NCI-H1436 treated with DMSO at 0.1 percent for 48 hours (cell line): ENCODE measurements around the gene DDX27.

Experiments
- DNase-seq: peaks from one replicate; lab custom pipeline; 2025; lab: John Stamatoyannopoulos, UW

The DDX27 gene

GRCh38 chr20:49278036-49278817, 59.0 kb downstream of the DDX27 start, which contains the start of gene ZNFX1:
Gene ZNFX1, minus strand, starts transcription at chr20:49278057. Its CDS starts 2,218 bp downstream, at chr20:49275839.
- DNase-seq = peak; percentile 95

DNA sequence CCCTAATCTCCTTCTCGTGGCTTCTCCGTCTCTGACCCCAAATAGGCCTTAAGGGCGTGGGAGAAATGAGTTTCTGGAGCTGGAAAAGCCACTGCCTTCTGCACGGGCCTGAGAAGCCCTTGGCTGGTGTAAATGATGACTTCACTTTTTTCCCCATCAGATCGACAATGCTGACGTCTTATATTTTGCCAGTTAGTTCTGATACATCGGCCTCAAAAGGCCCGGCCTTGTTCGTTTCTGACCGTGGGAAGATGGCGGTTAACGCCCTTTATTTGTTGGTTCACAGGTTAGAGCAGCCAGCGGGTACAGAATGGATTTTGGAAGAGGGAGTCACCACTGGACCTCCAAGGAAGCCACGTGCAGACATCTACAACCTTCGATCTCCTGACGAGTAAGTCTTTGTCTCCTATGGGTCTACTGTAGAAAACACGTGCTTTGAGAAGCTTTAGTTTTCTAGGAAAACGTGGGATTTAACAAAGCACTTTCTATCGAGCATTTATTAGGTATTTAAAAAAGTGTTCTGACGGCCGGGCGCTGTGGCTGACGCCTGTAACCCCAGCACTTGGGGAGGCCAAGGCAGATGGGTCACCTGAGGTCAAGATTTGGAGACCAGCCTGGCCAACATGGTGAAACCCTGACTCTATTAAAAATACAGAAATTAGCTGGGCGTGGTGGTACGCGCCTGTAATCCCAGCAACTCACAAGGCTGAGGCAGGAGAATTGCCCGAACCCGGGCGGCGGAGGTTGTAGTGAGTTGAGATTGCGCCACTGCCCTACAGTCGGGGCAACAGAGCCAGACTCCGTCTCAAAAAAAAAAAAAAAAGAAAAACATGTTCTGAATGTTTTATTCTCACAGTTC, 59.8 kb downstream of the DDX27 start:
- no peak for DNase-seq

GRCh38 chr20:49279677-49280462, 60.7 kb downstream of the DDX27 start:
- DNase-seq = no peak

DNA sequence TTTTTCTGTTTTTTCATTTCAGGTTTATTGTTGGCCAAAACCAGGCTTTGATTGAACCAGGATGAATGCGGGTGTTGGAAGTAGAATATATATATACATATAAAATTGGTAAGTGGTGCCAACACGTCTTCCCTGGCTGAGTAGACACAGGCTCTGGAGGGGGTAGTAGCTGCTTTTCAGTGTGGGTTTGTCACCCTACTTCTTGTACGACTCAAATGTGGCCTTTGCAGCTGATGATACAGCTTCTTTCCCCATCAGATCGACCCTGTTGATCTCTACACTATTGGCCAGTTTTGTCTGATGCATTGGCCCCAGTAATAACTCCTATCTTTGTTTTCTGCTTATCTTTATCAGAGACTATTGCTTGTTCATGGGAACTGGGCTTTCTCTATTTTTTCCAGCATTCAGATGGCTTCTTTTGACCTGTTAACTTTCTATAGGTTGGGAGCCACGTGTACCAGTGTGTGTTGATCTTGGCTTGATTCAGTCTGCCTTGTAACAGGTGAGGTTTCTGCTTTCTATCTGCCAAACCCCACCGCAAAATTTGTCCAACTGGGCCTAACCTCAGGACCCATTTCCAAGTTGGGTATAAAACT, 61.3 kb downstream of the DDX27 start:
- DNase-seq = no peak

GRCh38 chr20:49281059-49281912, 62.1 kb downstream of the DDX27 start:
- no peak for DNase-seq

- no peak for DNase-seq
Observed at GRCh38 chr20:49281913-49282467, 62.8 kb downstream of the DDX27 start.

- no peak for DNase-seq
Observed at GRCh38 chr20:49282584-49283171, 63.5 kb downstream of the DDX27 start.

GRCh38 chr20:49283176-49283702, 64.0 kb downstream of the DDX27 start:
- no peak for DNase-seq

GRCh38 chr20:49283703-49284625, 64.7 kb downstream of the DDX27 start:
- no peak for DNase-seq

DNA sequence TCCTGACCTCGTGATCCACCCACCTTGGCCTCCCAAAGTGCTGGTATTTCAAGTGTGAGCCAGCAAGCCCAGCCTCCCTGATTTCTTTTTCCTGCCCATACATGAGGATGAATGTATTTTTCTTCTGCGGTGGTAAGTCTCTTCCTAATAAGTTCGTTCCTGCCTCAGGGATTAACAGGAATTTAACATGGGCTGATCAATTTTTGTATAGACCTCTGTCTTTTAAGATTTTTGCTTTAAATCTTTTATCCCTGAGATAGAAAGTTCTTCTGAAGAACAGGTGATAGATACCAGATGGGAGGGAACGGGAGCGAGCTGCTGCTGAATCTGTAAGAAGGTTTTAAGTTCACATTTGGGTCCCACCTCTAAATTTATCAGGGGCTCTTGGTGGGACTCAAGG, 65.6 kb downstream of the DDX27 start:
- DNase-seq = no peak

DNA sequence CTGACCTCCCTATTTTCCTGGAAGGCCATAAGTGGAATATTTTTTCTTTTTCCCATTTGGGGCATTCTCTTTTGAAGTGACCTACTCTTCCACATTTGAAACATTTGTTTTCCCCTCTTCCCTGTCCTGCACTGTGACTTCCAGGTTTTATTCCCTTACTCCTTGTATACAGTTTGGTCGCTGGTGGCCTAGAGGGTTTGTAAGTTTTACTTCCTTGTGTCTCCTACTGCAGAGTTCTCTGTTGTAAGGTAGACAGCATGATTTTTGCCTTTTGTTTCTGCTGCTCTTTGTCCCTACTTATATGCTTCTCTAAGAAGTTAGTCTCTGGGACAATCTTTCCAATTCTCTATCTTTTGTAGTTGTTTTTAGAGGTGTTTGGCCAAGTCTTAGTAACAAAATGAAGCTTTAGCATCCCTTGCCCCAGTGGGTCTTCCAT, 66.0 kb downstream of the DDX27 start:
- DNase-seq = no peak

GRCh38 chr20:49285813-49286494, 66.7 kb downstream of the DDX27 start:
- no peak for DNase-seq

GRCh38 chr20:49286689-49287551, 67.7 kb downstream of the DDX27 start:
- DNase-seq = no peak

DNA sequence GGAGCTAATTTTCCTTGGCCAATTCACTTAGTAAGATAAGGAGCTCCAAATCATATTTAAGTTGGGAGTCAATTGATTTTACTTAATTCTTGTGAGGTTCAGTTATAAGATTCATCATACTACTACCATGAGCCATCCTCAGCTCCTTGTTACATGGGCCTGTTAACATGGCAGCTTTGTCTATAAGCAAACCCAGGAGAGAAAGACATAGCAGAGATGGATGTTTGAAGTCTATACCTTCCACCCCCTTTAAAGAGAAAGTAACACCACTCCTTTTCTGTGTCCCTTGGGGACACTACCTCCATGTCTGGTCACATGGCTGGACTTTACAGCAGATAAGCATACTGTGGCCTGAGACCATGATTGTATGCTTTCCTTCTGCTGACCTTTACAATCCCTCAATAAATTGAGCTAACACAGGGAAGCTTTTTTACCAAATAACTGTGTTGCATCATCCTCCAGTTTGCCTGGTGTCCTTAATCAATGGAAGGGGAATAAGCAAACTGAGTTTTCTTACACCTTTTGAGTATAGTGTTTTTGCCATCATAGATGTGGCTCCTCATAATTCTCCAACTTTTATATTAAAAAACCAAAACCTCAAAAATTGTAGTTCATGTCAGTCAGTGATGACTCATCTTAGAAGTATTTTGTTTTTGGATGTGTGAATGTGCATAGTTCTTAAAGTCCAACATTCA, 68.5 kb downstream of the DDX27 start:
- DNase-seq = no peak

GRCh38 chr20:49288250-49288751, 69.1 kb downstream of the DDX27 start:
- no peak for DNase-seq
